Karpas-422 (cell line): ENCODE results near the gene OR9G4. TPM values are rescaled to one million over a fixed set of nuclear protein-coding genes. Genes with fewer than 3 reads are reported as not detected.

Experiments
- DNase-seq: peaks from one replicate; pipeline ENCODE4 v3.0.0-alpha.2; 2015
- H2AFZ ChIP-seq: fragments of 200-600 bp; sonication (generic); 2 replicates; pipeline ENCODE4 v1.6.1; 2014; ENCODE audit warnings: antibody characterized with exemption, low read length, mixed read lengths
- H3K27ac ChIP-seq: fragments of 200-600 bp; sonication (generic); 2 replicates; pipeline ENCODE4 v1.5.1; 2014; ENCODE audit warnings: mild to moderate bottlenecking, low read length, moderate library complexity
- H3K27me3 ChIP-seq: fragments of 200-600 bp; sonication (generic); 2 replicates; pipeline ENCODE4 v1.6.1; 2014; ENCODE audit warnings: low read length, mixed read lengths
- H3K36me3 ChIP-seq: fragments of 200-600 bp; sonication (generic); 2 replicates; pipeline ENCODE4 v1.6.1; 2014; ENCODE audit warnings: low read length, mixed read lengths; ENCODE audit not compliant: insufficient read depth
- H3K4me1 ChIP-seq: fragments of 200-600 bp; sonication (generic); 2 replicates; pipeline ENCODE4 v1.6.1; 2014; ENCODE audit warnings: mild to moderate bottlenecking, low read length, mixed read lengths
- H3K4me2 ChIP-seq: fragments of 200-600 bp; sonication (generic); 2 replicates; pipeline ENCODE4 v1.6.1; 2014; ENCODE audit warnings: low read length, low read depth, mild to moderate bottlenecking; ENCODE audit not compliant: poor library complexity, severe bottlenecking
- H3K4me3 ChIP-seq: fragments of 200-600 bp; sonication (generic); 2 replicates; pipeline ENCODE4 v1.5.1; 2014; ENCODE audit warnings: mild to moderate bottlenecking, antibody characterized with exemption, low read length, mixed read lengths
- H3K79me2 ChIP-seq: fragments of 200-600 bp; sonication (generic); 2 replicates; pipeline ENCODE4 v1.6.1; 2014; ENCODE audit warnings: mild to moderate bottlenecking, low read length, mixed read lengths
- H3K9ac ChIP-seq: fragments of 200-600 bp; sonication (generic); 2 replicates; pipeline ENCODE4 v1.6.0; 2014; ENCODE audit warnings: low read length
- H3K9me2 ChIP-seq: fragments of 200-600 bp; sonication (generic), shearing (Covaris generic); replicated peaks from 2 replicates; pipeline ENCODE4 v1.6.0; 2014; ENCODE audit warnings: mild to moderate bottlenecking, low read length, moderate library complexity; ENCODE audit not compliant: insufficient read depth
- H3K9me3 ChIP-seq: fragments of 300-700, 200-600 bp; sonication (generic); 2 replicates; pipeline ENCODE4 v1.6.1; 2014; ENCODE audit warnings: low read length, mixed read lengths
- H4K20me1 ChIP-seq: fragments of 200-600 bp; sonication (generic); 2 replicates; pipeline ENCODE4 v1.6.1; 2014; ENCODE audit warnings: mild to moderate bottlenecking, antibody characterized with exemption, low read length, low read depth; ENCODE audit not compliant: insufficient read depth
- small RNA-seq: library from RNA; depleted of rRNA; stranded (forward); fragments of <200 nt; gene quantifications from one replicate; pipeline ENCODE3, GENCODE V24; 2014
- total RNA-seq: library from RNA; depleted of rRNA; stranded (reverse); fragments of >200 nt; shearing (Covaris generic); gene quantifications from 2 replicates; pipeline ENCODE4 v1.2.3, GENCODE V29; 2014; ENCODE audit warnings: low replicate concordance; rRNA removed

OR9G4 gene
- total RNA-seq, 1 experiment from 2014 or later = not detected

DNA sequence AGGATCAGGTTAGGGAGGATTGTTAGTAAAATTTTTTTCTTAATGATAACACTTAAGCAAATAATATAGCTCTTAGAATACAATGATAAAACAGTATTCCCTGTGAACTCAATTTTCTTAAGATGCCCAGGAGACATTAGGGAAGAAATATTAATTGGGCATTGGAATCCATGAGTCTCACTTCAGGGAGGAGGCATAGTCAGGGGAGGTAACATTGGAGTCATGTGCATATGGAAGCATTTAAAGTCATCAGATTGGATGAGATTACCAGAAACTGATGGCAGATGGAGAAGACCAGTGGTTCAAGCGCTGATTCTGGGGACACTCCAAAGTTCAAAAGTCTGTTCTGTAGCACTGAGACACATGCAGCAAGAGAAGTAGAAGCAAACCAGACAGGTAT is 49.7 kb downstream of the OR9G4 start, which contains the start of gene OR9G1:
TSS of gene OR9G1 (plus strand) at position 301 of the 400 bp plus-strand sequence. CDS start 1,293 bp downstream, outside the sequence.
- H2AFZ ChIP-seq = no peak within 1 kb of the TSS
- no peaks in the 10 kb centered on the region for H3K27me3 ChIP-seq
- H3K79me2 ChIP-seq = no peaks in the 10 kb centered on the region
- no peak within 1 kb of the TSS for H3K9ac ChIP-seq
- H3K9me2 ChIP-seq = 0 out of 2 replicates have a peak, but pooled peaks cover 6% of the 10 kb centered on the region
- no peak within 1 kb of the TSS for H3K27ac ChIP-seq
- DNase-seq = no peak
- H3K4me2 ChIP-seq = no peak within 1 kb of the TSS
- H3K9me3 ChIP-seq = no peaks in the 10 kb centered on the region
- no peaks in the 10 kb centered on the region for H3K4me1 ChIP-seq
- H4K20me1 ChIP-seq = no peaks in the 10 kb centered on the region
- H3K4me3 ChIP-seq = no peak within 1 kb of the TSS
- H3K36me3 ChIP-seq = no peaks in the 10 kb centered on the region

DNA sequence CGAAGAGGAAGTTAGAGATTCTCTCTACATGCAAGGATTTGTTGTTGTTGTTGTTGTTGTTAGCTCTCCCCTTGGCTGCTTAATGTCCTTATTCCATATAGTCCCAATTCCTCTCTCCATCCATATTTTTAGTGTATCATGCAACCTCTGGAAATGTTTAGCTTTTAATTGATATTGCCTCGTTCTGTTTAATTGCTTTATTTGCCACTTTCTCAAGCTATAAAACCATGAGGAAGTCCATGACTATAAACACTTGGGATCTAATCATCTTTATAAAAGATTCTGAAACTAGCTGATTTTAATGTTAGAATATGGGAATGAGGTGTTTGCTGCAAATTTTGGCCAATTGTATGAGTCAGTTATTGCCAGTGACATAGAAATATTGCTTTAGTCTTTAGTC is 55.1 kb downstream of the OR9G4 start:
- Histone ChIP-seq H3K9ac (no peak overlapping the region), H3K9me2 (0 out of 2 replicates have a peak, but pooled peaks cover 5% of the 10 kb centered on the region), H3K36me3 (no peaks in the 10 kb centered on the region), H3K4me1 (no peaks in the 10 kb centered on the region), H2AFZ (no peak overlapping the region), H3K9me3 (no peaks in the 10 kb centered on the region), H3K79me2 (no peaks in the 10 kb centered on the region), H3K27ac (no peak overlapping the region), H3K4me3 (no peak overlapping the region), H4K20me1 (no peaks in the 10 kb centered on the region), H3K4me2 (no peak overlapping the region), H3K27me3 (no peaks in the 10 kb centered on the region)
- no peak for DNase-seq

Small RNA genes within 50 kb of the gene (small RNA-seq; reads per million reads assigned to genes)
- gene AP001803.1 = not detected
- not detected for gene MIR6128

Other genes starting within 250 kb of the OR9G4 start
- not detected in 2 replicates for gene OR5M11, start 205.4 kb downstream of the OR9G4 start, total RNA-seq
- not detected in 2 replicates for gene OR5M10, start 171.0 kb downstream of the OR9G4 start, total RNA-seq
- not detected in 2 replicates for gene OR5M1, start 133.8 kb downstream of the OR9G4 start, total RNA-seq
- not detected in 2 replicates for gene OR5AP2, start 106.3 kb downstream of the OR9G4 start, total RNA-seq
- not detected in 2 replicates for gene OR5AR1, start 85.0 kb downstream of the OR9G4 start, total RNA-seq
- not detected in 2 replicates for gene OR9G1, start 49.6 kb downstream of the OR9G4 start, total RNA-seq
- gene OR5AK2, start 240.2 kb upstream of the OR9G4 start, total RNA-seq = not detected in 2 replicates